Naive B cell (primary cell): ENCODE measurements around the gene GAGE12D. TPM values are rescaled to one million over a fixed set of nuclear protein-coding genes. Genes with fewer than 3 reads are reported as not detected.
"Not testable (repeated sequence)": the region's sequence is repeated elsewhere in the genome, so short reads cannot be mapped to it uniquely, and the experiment has no call there.

ENCODE experiments used
- ATAC-seq, 2 donors: fragments of 150-1000 bp; cut with Tn5 transposase; 2 replicates each; pipeline ENCODE4 v1.10.0; 2021; ENCODE audit warnings: low read depth in 2 of 2, mild to moderate bottlenecking in 2 of 2, moderate library complexity in 2 of 2
- DNase-seq: peaks from one replicate; pipeline ENCODE4 v3.0.0; 2022
- H3K27ac Mint-ChIP-seq, 6 donors: one replicate each; pipeline ENCODE4 v1.8.0; 2020 to 2022; ENCODE audit warnings: mild to moderate bottlenecking in 6 of 6, mixed read lengths in 6 of 6, moderate library complexity in 5 of 6, inconsistent platforms in 2 of 6
- H3K27me3 Mint-ChIP-seq, 3 donors: one replicate each; pipeline ENCODE4 v1.8.0; 2021 to 2022; ENCODE audit warnings: mixed read lengths in 3 of 3, mild to moderate bottlenecking in 1 of 3
- H3K36me3 Mint-ChIP-seq, 2 donors: one replicate each; pipeline ENCODE4 v1.8.0; 2020 to 2022; ENCODE audit warnings: mixed read lengths in 2 of 2, inconsistent platforms in 1 of 2, mild to moderate bottlenecking in 1 of 2
- H3K4me1 Mint-ChIP-seq, 3 donors: one replicate each; pipeline ENCODE4 v1.8.0; 2020 to 2022; ENCODE audit warnings: mixed read lengths in 3 of 3, inconsistent platforms in 1 of 3, mild to moderate bottlenecking in 1 of 3, moderate library complexity in 1 of 3
- H3K4me3 Mint-ChIP-seq, 8 donors: one replicate each; pipeline ENCODE4 v1.8.0; 2020 to 2022; ENCODE audit warnings: mild to moderate bottlenecking in 8 of 8, mixed read lengths in 8 of 8, moderate library complexity in 8 of 8, inconsistent platforms in 2 of 8
- H3K9me3 Mint-ChIP-seq, 7 donors: one replicate each; pipeline ENCODE4 v1.8.0; 2020 to 2022; ENCODE audit warnings: mixed read lengths in 7 of 7, mild to moderate bottlenecking in 5 of 7, inconsistent platforms in 2 of 7, moderate library complexity in 1 of 7
- polyA plus RNA-seq, 6 donors: library from polyadenylated mRNA; unstranded; fragments of 300-500 nt; fragmentation: Illumina TruSeq; gene quantifications; one replicate each; pipeline ENCODE4 v1.2.3, GENCODE V29; 2021; ENCODE audit warnings: low read depth in 6 of 6

The GAGE12D gene
- polyA plus RNA-seq = not detected

- H3K27me3 Mint-ChIP-seq, H3K36me3 Mint-ChIP-seq, H3K9me3 Mint-ChIP-seq, H3K27ac Mint-ChIP-seq, ATAC-seq, H3K4me3 Mint-ChIP-seq, DNase-seq, H3K4me1 Mint-ChIP-seq: not testable (repeated sequence)
Measured at GRCh38 chrX:49541433-49541832, at the start of gene GAGE12D. GAGE12D (plus strand) TSS chrX:49541733; CDS start chrX:49542888, 1,155 bp downstream.

- not testable (repeated sequence) for H3K4me1 Mint-ChIP-seq, H3K27ac Mint-ChIP-seq, H3K4me3 Mint-ChIP-seq, H3K9me3 Mint-ChIP-seq, H3K36me3 Mint-ChIP-seq, H3K27me3 Mint-ChIP-seq, ATAC-seq, DNase-seq
Measured at GRCh38 chrX:49531877-49532276, 9.7 kb upstream of the GAGE12D start, which contains the start of gene GAGE12C. GAGE12C (plus strand) TSS chrX:49532177; CDS start chrX:49533332, 1,155 bp downstream.

GRCh38 chrX:49550989-49551388 lies 9.5 kb downstream of the GAGE12D start, which contains the start of gene GAGE12E:
GAGE12E (plus strand) TSS chrX:49551289; CDS start chrX:49552444, 1,155 bp downstream.
- H3K4me1 Mint-ChIP-seq, H3K27me3 Mint-ChIP-seq, H3K9me3 Mint-ChIP-seq: not testable (repeated sequence)

DNA sequence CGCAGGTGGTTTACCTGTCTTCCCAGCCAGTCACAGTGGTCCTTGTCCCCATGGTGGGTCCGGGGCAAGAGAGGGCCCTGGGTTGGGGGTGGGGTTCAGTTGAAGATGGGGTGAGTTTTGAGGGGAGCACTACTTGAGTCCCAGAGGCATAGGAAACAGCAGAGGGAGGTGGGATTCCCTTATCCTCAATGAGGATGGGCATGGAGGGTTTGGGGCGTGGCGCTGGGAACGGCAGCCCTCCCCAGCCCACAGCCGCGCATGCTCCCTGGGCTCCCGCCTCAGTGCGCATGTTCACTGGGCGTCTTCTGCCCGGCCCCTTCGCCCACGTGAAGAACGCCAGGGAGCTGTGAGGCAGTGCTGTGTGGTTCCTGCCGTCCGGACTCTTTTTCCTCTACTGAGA lies 19.0 kb downstream of the GAGE12D start, which contains the start of gene GAGE12F:
Gene GAGE12F, plus strand, starts transcription at position 301 of the 400 bp plus-strand sequence. CDS start 1,155 bp downstream, outside the sequence.
- DNase-seq, H3K27ac Mint-ChIP-seq, H3K9me3 Mint-ChIP-seq, ATAC-seq, H3K36me3 Mint-ChIP-seq, H3K4me1 Mint-ChIP-seq, H3K27me3 Mint-ChIP-seq, H3K4me3 Mint-ChIP-seq: not testable (repeated sequence)

More at GRCh38 chrX:49550989-49551388, 9.5 kb downstream of the GAGE12D start, which contains the start of gene GAGE12E:
- not testable (repeated sequence) for H3K4me3 Mint-ChIP-seq, ATAC-seq, H3K36me3 Mint-ChIP-seq, DNase-seq, H3K27ac Mint-ChIP-seq

- DNase-seq, H3K27me3 Mint-ChIP-seq: not testable (repeated sequence)
Measured at GRCh38 chrX:49568728-49569127, 27.2 kb downstream of the GAGE12D start.

GRCh38 chrX:49569152-49569551 lies 27.6 kb downstream of the GAGE12D start:
- not testable (repeated sequence) for H3K4me1 Mint-ChIP-seq, H3K27ac Mint-ChIP-seq, DNase-seq, ATAC-seq, H3K4me3 Mint-ChIP-seq, H3K9me3 Mint-ChIP-seq, H3K36me3 Mint-ChIP-seq, H3K27me3 Mint-ChIP-seq

More at GRCh38 chrX:49568728-49569127, 27.2 kb downstream of the GAGE12D start:
- not testable (repeated sequence) for H3K4me1 Mint-ChIP-seq, ATAC-seq, H3K9me3 Mint-ChIP-seq, H3K4me3 Mint-ChIP-seq, H3K27ac Mint-ChIP-seq, H3K36me3 Mint-ChIP-seq

DNA sequence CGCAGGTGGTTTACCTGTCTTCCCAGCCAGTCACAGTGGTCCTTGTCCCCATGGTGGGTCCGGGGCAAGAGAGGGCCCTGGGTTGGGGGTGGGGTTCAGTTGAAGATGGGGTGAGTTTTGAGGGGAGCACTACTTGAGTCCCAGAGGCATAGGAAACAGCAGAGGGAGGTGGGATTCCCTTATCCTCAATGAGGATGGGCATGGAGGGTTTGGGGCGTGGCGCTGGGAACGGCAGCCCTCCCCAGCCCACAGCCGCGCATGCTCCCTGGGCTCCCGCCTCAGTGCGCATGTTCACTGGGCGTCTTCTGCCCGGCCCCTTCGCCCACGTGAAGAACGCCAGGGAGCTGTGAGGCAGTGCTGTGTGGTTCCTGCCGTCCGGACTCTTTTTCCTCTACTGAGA lies 28.6 kb downstream of the GAGE12D start, which contains the start of gene GAGE12G:
Gene GAGE12G, plus strand, starts transcription at position 301 of the 400 bp plus-strand sequence. CDS start 1,155 bp downstream, outside the sequence.
- not testable (repeated sequence) for H3K4me3 Mint-ChIP-seq, H3K9me3 Mint-ChIP-seq, ATAC-seq, DNase-seq, H3K36me3 Mint-ChIP-seq, H3K4me1 Mint-ChIP-seq, H3K27ac Mint-ChIP-seq, H3K27me3 Mint-ChIP-seq

DNA sequence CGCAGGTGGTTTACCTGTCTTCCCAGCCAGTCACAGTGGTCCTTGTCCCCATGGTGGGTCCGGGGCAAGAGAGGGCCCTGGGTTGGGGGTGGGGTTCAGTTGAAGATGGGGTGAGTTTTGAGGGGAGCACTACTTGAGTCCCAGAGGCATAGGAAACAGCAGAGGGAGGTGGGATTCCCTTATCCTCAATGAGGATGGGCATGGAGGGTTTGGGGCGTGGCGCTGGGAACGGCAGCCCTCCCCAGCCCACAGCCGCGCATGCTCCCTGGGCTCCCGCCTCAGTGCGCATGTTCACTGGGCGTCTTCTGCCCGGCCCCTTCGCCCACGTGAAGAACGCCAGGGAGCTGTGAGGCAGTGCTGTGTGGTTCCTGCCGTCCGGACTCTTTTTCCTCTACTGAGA lies 38.1 kb downstream of the GAGE12D start, which contains the start of gene GAGE12H:
Gene GAGE12H, plus strand, starts transcription at position 301 of the 400 bp plus-strand sequence. CDS start 1,155 bp downstream, outside the sequence.
- H3K4me1 Mint-ChIP-seq, H3K27me3 Mint-ChIP-seq, ATAC-seq, DNase-seq, H3K4me3 Mint-ChIP-seq, H3K27ac Mint-ChIP-seq, H3K36me3 Mint-ChIP-seq, H3K9me3 Mint-ChIP-seq: not testable (repeated sequence)

DNA sequence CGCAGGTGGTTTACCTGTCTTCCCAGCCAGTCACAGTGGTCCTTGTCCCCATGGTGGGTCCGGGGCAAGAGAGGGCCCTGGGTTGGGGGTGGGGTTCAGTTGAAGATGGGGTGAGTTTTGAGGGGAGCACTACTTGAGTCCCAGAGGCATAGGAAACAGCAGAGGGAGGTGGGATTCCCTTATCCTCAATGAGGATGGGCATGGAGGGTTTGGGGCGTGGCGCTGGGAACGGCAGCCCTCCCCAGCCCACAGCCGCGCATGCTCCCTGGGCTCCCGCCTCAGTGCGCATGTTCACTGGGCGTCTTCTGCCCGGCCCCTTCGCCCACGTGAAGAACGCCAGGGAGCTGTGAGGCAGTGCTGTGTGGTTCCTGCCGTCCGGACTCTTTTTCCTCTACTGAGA lies 47.7 kb downstream of the GAGE12D start, which contains the start of gene GAGE2A:
Gene GAGE2A, plus strand, starts transcription at position 301 of the 400 bp plus-strand sequence. CDS start 1,155 bp downstream, outside the sequence.
- H3K27ac Mint-ChIP-seq, H3K27me3 Mint-ChIP-seq, ATAC-seq, H3K9me3 Mint-ChIP-seq, DNase-seq, H3K36me3 Mint-ChIP-seq, H3K4me3 Mint-ChIP-seq, H3K4me1 Mint-ChIP-seq: not testable (repeated sequence)

GRCh38 chrX:49589769-49590478 lies 48.4 kb downstream of the GAGE12D start:
- not testable (repeated sequence) for H3K4me3 Mint-ChIP-seq, H3K4me1 Mint-ChIP-seq, ATAC-seq, H3K27me3 Mint-ChIP-seq, H3K36me3 Mint-ChIP-seq, H3K9me3 Mint-ChIP-seq, H3K27ac Mint-ChIP-seq
- DNase-seq = peak; percentile 6

GRCh38 chrX:49590488-49590887 lies 49.0 kb downstream of the GAGE12D start:
- not testable (repeated sequence) for H3K27me3 Mint-ChIP-seq, H3K9me3 Mint-ChIP-seq, DNase-seq, H3K36me3 Mint-ChIP-seq, H3K4me1 Mint-ChIP-seq, H3K27ac Mint-ChIP-seq, ATAC-seq, H3K4me3 Mint-ChIP-seq
